A549 (cell line): ENCODE measurements around the gene SHC3. TPM values are rescaled to one million over a fixed set of nuclear protein-coding genes. Genes with fewer than 3 reads are reported as not detected.

ENCODE experiments used
- ATAC-seq, 2 experiments: fragments of 200-7000 bp in 1 of 2; fragments of >200 bp in 1 of 2; cut with Nextera tagmentation in 1 of 2; cut with Tn5 transposase in 1 of 2; 3 replicates each; pipeline versions ENCODE4 v1.8.0 to v1.9.1; 2018 to 2020; ENCODE audit warnings: mild to moderate bottlenecking in 1 of 2, moderate library complexity in 1 of 2
- CTCF ChIA-PET: fragments of 300-600 bp; sonication (Branson Sonifier 250); formaldehyde crosslinking; extraction: SDS; loops from one replicate; lab custom pipeline; 2021; ENCODE audit warnings: antibody characterized with exemption, inconsistent platforms; lab: Yijun Ruan, JAX
- POLR2A ChIA-PET: fragments of 350-600 bp; formaldehyde crosslinking; extraction: SDS; loops from one replicate; lab custom pipeline; 2021; ENCODE audit warnings: antibody characterized with exemption, inconsistent platforms; lab: Yijun Ruan, JAX
- DNase-seq, 2 experiments: peaks; one replicate each; pipeline versions ENCODE4 v3.0.0 to v3.0.0-alpha.2; 2011 to 2016; ENCODE audit warnings: low read depth in 1 of 2, low spot score in 1 of 2
- FAIRE-seq: peaks from 2 replicates; lab custom pipeline; 2011; peaks lifted over from hg19 to GRCh38; lab: Jason Lieb, UNC
- H3K27ac ChIP-seq, 2 experiments: fragments of >200 bp; sonication (Bioruptor Twin); formaldehyde crosslinking; 3 replicates each; pipeline ENCODE4 v1.5.1; 2016 to 2017
- H3K4me1 ChIP-seq: fragments of >200 bp; sonication (Bioruptor Twin); formaldehyde crosslinking; 3 replicates; pipeline ENCODE4 v1.6.1; 2016
- H3K4me2 ChIP-seq: fragments of >200 bp; sonication (Bioruptor Twin); formaldehyde crosslinking; 3 replicates; pipeline ENCODE4 v1.6.1; 2016
- H3K4me3 ChIP-seq: fragments of >200 bp; sonication (Bioruptor Twin); formaldehyde crosslinking; 3 replicates; pipeline ENCODE4 v1.5.1; 2016
- H3K9me3 ChIP-seq: fragments of >200 bp; sonication (Bioruptor Twin); formaldehyde crosslinking; 3 replicates; pipeline ENCODE4 v1.6.1; 2016
- BHLHE40 ChIP-seq: IDR thresholded peaks from 2 replicates; pipeline ENCODE4 v1.6.1; 2012; ENCODE audit warnings: low read depth, low read length, inconsistent platforms
- CHD2 ChIP-seq: fragments of 150-350 bp; IDR thresholded peaks from 2 replicates; pipeline ENCODE4 v1.6.1; 2014; ENCODE audit warnings: low read length; ENCODE audit not compliant: partially characterized antibody
- EHF ChIP-seq: fragments of 250-450 bp; sonication (Bioruptor Pico); IDR thresholded peaks from 2 replicates; pipeline ENCODE4 v1.5.0; 2020; ENCODE audit warnings: mild to moderate bottlenecking
- EP300 ChIP-seq, 2 experiments: fragments of >200 bp; sonication (Bioruptor Twin); formaldehyde crosslinking; IDR thresholded peaks; 2 replicates in 1 of 2; 3 replicates in 1 of 2; pipeline ENCODE4 v1.6.1; 2016 to 2017
- ESRRA ChIP-seq: fragments of 150-350 bp; IDR thresholded peaks from 2 replicates; pipeline ENCODE4 v1.6.1; 2014; ENCODE audit warnings: mild to moderate bottlenecking, low read length, borderline replicate concordance
- FOSL2 ChIP-seq, 2 experiments: fragments of 450-650 bp in 1 of 2; fragments of >200 bp in 1 of 2; sonication (Bioruptor Twin) in 1 of 2; formaldehyde crosslinking; IDR thresholded peaks; 2 replicates each; pipeline versions ENCODE4 v1.5.0 to v1.6.1; 2016 to 2020; ENCODE audit warnings: mild to moderate bottlenecking in 1 of 2, moderate library complexity in 1 of 2
- GATA3 ChIP-seq: IDR thresholded peaks from 2 replicates; pipeline ENCODE4 v1.6.1; 2012; ENCODE audit warnings: borderline replicate concordance
- HEYL ChIP-seq: fragments of 250-450 bp; sonication (Bioruptor Pico); IDR thresholded peaks from 2 replicates; pipeline ENCODE4 v1.8.0; 2021; ENCODE audit warnings: mild to moderate bottlenecking, moderate library complexity
- HOXA7 ChIP-seq: fragments of 250-450 bp; sonication (Bioruptor Pico); IDR thresholded peaks from 2 replicates; pipeline ENCODE4 v1.5.0; 2020; ENCODE audit warnings: mild to moderate bottlenecking, moderate library complexity
- KDM5A ChIP-seq: fragments of 200-600 bp; sonication (generic); IDR thresholded peaks from 2 replicates; pipeline ENCODE4 v1.6.1; 2016; ENCODE audit warnings: antibody characterized with exemption, mild to moderate bottlenecking
- MAFK ChIP-seq: fragments of 450-650 bp; IDR thresholded peaks from 2 replicates; pipeline ENCODE4 v1.6.1; 2014; ENCODE audit not compliant: partially characterized antibody
- MAZ ChIP-seq: fragments of 150-350 bp; IDR thresholded peaks from 2 replicates; pipeline ENCODE4 v1.6.1; 2014; ENCODE audit warnings: antibody characterized with exemption, low read depth, low read length, borderline replicate concordance
- MYC ChIP-seq: IDR thresholded peaks from 2 replicates; pipeline ENCODE4 v1.6.1; 2012; ENCODE audit warnings: mild to moderate bottlenecking, inconsistent platforms, low read length, improper control_type of control experiment, borderline replicate concordance
- NR3C1 ChIP-seq: fragments of >200 bp; sonication (Bioruptor Twin); formaldehyde crosslinking; IDR thresholded peaks from 3 replicates; pipeline ENCODE4 v1.6.1; 2017
- TFCP2L1 ChIP-seq: fragments of 250-450 bp; sonication (Bioruptor Pico); IDR thresholded peaks from 2 replicates; pipeline ENCODE4 v1.5.0; 2021; ENCODE audit warnings: mild to moderate bottlenecking
- ZNF302 ChIP-seq: fragments of 250-450 bp; sonication (Bioruptor Pico); IDR thresholded peaks from 2 replicates; pipeline ENCODE4 v1.9.0; 2021; ENCODE audit warnings: inconsistent platforms, mild to moderate bottlenecking, moderate library complexity
- WGBS: methylation state at CpG from one replicate; pipeline ENCODE4 v1.1.6; 2017; ENCODE audit errors: missing lambda C conversion rate; 5-methylcytosine and 5-hydroxymethylcytosine counted together
- polyA plus RNA-seq, 4 experiments: library from polyadenylated mRNA; depleted of rRNA in 3 of 4; stranded (reverse); fragments of >200 nt; fragmentation: RNase III in 1 of 4; extraction: RNeasy Plus Mini Kit Qiagen cat#74134 plus additional on column Dnase treatment in 1 of 4; gene quantifications; 2 replicates in 3 of 4; 3 replicates in 1 of 4; pipeline ENCODE4 v1.2.3, GENCODE V29; 2011 to 2017
- TF ChIP-seq, protein P1 (sequence below): fragments of 150-350 bp; IDR thresholded peaks from 2 replicates; pipeline ENCODE4 v1.6.1; 2014; ENCODE audit warnings: low read depth, mild to moderate bottlenecking, low read length
- TF ChIP-seq, protein P2 (sequence below): IDR thresholded peaks from 2 replicates; pipeline ENCODE4 v1.6.1; 2012; ENCODE audit warnings: low read depth, borderline replicate concordance
- TF ChIP-seq, protein P3 (sequence below): fragments of 250-450 bp; sonication (Bioruptor Pico); IDR thresholded peaks from 2 replicates; pipeline ENCODE4 v1.5.0; 2021; ENCODE audit warnings: mild to moderate bottlenecking, moderate library complexity, borderline replicate concordance
- TF ChIP-seq, protein P4 (sequence below): fragments of >200 bp; sonication (Bioruptor Twin); formaldehyde crosslinking; IDR thresholded peaks from 2 replicates; pipeline ENCODE4 v1.6.1; 2016
- TF ChIP-seq, protein P5 (sequence below): fragments of 250-450 bp; sonication (Bioruptor Pico); IDR thresholded peaks from 2 replicates; pipeline ENCODE4 v1.5.0; 2020; ENCODE audit warnings: low read depth, mild to moderate bottlenecking, moderate library complexity

SHC3 gene
- polyA plus RNA-seq, 2 of the 4 experiments (the other 2 are of a cell fraction), result 0.09 to 0.88 TPM

DNA sequence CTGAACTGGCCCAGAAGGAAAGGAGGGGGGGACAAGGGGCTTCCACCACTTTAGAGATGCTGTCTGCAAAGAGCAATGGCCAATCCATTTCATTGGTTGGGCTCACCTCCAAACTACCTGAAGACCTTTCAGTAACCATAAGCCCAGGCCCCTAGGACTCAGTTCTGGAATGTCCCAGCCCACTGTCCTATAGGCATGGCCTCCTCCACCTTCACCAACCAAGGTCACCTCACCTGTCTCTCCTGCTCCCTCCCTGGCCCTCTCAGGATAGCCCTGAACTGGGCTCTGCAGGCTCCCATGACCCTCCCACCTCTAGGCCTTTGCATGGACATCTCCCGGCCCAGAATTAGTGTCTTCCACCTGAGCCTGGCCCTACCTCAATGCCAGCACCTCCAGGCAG lies 165.0 kb downstream of the SHC3 start:
- H3K4me3 ChIP-seq, result no peak overlapping the region
- ChIA-PET CTCF (no interaction called here), POLR2A (no interaction called here)
- H3K27ac ChIP-seq, result no peak overlapping the region
- H3K4me1 ChIP-seq, result no peaks in the 10 kb centered on the region
- no peak for FAIRE-seq
- TF ChIP-seq, protein P1, sequence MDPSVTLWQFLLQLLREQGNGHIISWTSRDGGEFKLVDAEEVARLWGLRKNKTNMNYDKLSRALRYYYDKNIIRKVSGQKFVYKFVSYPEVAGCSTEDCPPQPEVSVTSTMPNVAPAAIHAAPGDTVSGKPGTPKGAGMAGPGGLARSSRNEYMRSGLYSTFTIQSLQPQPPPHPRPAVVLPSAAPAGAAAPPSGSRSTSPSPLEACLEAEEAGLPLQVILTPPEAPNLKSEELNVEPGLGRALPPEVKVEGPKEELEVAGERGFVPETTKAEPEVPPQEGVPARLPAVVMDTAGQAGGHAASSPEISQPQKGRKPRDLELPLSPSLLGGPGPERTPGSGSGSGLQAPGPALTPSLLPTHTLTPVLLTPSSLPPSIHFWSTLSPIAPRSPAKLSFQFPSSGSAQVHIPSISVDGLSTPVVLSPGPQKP, result no peak
- TF ChIP-seq, protein P2, sequence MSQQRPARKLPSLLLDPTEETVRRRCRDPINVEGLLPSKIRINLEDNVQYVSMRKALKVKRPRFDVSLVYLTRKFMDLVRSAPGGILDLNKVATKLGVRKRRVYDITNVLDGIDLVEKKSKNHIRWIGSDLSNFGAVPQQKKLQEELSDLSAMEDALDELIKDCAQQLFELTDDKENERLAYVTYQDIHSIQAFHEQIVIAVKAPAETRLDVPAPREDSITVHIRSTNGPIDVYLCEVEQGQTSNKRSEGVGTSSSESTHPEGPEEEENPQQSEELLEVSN, result no peak
- TF ChIP-seq HEYL (CRISPR knock-in tag) (no peak), ESRRA (no peak), TFCP2L1 (no peak), CHD2 (no peak), BHLHE40 (no peak), ZNF302 (CRISPR knock-in tag) (no peak), MYC (no peak), GATA3 (no peak), HOXA7 (CRISPR knock-in tag) (no peak), MAZ (no peak), KDM5A (no peak), EHF (no peak), EP300 (IDR thresholded peaks at IDR 0.05) (no peak), MAFK (no peak), FOSL2 (IDR thresholded peaks at IDR 0.05) (no peak), FOSL2 (CRISPR knock-in tag; IDR thresholded peaks at IDR 0.05) (no peak)
- TF ChIP-seq, protein P3, sequence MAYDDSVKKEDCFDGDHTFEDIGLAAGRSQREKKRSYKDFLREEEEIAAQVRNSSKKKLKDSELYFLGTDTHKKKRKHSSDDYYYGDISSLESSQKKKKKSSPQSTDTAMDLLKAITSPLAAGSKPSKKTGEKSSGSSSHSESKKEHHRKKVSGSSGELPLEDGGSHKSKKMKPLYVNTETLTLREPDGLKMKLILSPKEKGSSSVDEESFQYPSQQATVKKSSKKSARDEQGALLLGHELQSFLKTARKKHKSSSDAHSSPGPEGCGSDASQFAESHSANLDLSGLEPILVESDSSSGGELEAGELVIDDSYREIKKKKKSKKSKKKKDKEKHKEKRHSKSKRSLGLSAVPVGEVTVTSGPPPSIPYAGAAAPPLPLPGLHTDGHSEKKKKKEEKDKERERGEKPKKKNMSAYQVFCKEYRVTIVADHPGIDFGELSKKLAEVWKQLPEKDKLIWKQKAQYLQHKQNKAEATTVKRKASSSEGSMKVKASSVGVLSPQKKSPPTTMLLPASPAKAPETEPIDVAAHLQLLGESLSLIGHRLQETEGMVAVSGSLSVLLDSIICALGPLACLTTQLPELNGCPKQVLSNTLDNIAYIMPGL (CRISPR knock-in tag), result no peak
- TF ChIP-seq, protein P4, sequence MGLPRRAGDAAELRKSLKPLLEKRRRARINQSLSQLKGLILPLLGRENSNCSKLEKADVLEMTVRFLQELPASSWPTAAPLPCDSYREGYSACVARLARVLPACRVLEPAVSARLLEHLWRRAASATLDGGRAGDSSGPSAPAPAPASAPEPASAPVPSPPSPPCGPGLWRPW, result no peak
- TF ChIP-seq, protein P5, sequence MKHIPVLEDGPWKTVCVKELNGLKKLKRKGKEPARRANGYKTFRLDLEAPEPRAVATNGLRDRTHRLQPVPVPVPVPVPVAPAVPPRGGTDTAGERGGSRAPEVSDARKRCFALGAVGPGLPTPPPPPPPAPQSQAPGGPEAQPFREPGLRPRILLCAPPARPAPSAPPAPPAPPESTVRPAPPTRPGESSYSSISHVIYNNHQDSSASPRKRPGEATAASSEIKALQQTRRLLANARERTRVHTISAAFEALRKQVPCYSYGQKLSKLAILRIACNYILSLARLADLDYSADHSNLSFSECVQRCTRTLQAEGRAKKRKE (CRISPR knock-in tag), result no peak
- no peaks in the 10 kb centered on the region for H3K9me3 ChIP-seq
- no peak overlapping the region for H3K4me2 ChIP-seq
- no peak for ATAC-seq
- no peak for DNase-seq
- 50% methylated on average over 1 of the region's 1 CpG for WGBS

DNA sequence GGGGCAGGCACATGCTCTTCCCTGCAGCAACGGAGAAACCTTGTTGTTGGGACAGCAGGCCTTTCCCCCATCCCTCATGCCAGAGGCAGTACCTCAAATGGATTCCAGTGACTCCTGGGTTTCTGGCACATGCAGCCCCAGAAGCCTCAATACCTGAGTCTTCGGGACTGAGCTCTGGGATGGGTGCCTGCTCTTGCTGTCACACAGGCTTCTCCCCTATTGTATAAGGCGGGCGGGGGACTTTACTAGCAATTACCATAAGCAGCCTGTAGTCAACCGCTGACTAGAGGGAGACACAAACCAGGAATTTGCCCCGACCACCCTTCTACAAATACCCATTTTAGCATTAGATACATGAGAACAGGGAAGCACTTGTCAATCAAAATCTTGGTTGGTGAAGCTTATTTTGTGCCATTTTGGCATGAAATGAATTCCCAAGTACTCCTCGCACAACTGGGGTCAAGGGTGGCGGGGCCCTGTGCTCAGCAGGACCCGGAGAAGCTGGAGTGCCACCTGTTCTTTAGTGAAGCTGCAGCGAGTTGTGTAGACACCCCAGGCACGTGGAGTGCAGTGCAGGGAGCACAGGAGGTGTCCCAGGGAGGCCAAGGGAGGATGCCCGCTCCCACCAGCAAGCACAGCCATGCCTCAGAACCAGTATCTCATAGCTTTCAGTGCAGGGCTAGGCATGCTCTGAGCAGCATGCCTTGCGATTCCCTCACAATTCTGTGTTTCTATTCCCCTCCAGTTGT lies 166.2 kb downstream of the SHC3 start:
- WGBS, result 66% methylated on average over 13 of the region's 13 CpGs
- ATAC-seq, result no peak
- Histone ChIP-seq H3K4me3 (no peak overlapping the region), H3K4me2 (no peak overlapping the region), H3K27ac (no peak overlapping the region), H3K4me1 (no peaks in the 10 kb centered on the region), H3K9me3 (no peaks in the 10 kb centered on the region)
- no peak for FAIRE-seq
- ChIA-PET CTCF (interaction anchor here (1.3 kb wide), 1 partner anchor 301 kb away, joined by 3 read pairs; no protein-coding TSS in a partner anchor), POLR2A (no interaction called here)
- no peak for TF ChIP-seq NR3C1
- DNase-seq, result no peak
